ENCODE measurements around the gene DNAJC4.

DNAJC4 gene

GRCh38 chr11:64250415-64251015 is 20.2 kb downstream of the DNAJC4 start:
- no peak overlapping the region for H2BK12ac ChIP-seq (ENCODE audit: low read length in 2 of 2)
- peak overlapping the region; percentile 95 for H3K4me2 ChIP-seq (ENCODE audit: low read length, poor library complexity, severe bottlenecking)
- peak overlapping the region; percentile 93 for H4K8ac ChIP-seq (ENCODE audit: low read length)
- peak overlapping the region; percentile 60 for H2BK15ac ChIP-seq (ENCODE audit: low read depth, poor library complexity, severe bottlenecking)
- H3K9ac ChIP-seq (ENCODE audit: low read length), result peak overlapping the region; percentile 76
- peaks cover 23% of the 10 kb centered on the region for H3K79me1 ChIP-seq (replicated peaks; ENCODE audit: low read length, poor library complexity, severe bottlenecking)
- no peak overlapping the region for H2BK5ac ChIP-seq (ENCODE audit: low read depth, low read length, poor library complexity, severe bottlenecking)
- H3K23ac ChIP-seq (ENCODE audit: low read length in 2 of 2), result no peak overlapping the region
- H3K27ac ChIP-seq (ENCODE audit: low read length, poor library complexity, severe bottlenecking), result no peak overlapping the region
- peak overlapping the region; percentile 89 for H2AFZ ChIP-seq (ENCODE audit: low read depth, low read length)
- peak overlapping the region; percentile 18 to 67 for H3K18ac ChIP-seq (ENCODE audit: low read depth in 1 of 2, low read length in 2 of 2)
- 12% methylated on average over 13 of the region's 13 CpGs for WGBS
- no peak overlapping the region for H2AK5ac ChIP-seq (ENCODE audit: low read length, severe bottlenecking)
- peaks cover 9 to 17% of the 10 kb centered on the region in 2 experiments for H3K36me3 ChIP-seq (ENCODE audit: control insufficient read depth in 1 of 2, insufficient read depth in 2 of 2, low read depth in 1 of 2, low read length in 2 of 2)
- peak overlapping the region in 1 of 2 experiments; percentile 27 for H3K14ac ChIP-seq (ENCODE audit: low read length in 2 of 2)
- no peak overlapping the region for H2BK120ac ChIP-seq (ENCODE audit: low read depth, low read length)
- H4K91ac ChIP-seq (ENCODE audit: low read length), result peak overlapping the region; percentile 61
- H3K4ac ChIP-seq (ENCODE audit: low read depth in 1 of 2, low read length in 2 of 2), result peak overlapping the region in 1 of 2 experiments; percentile 43
- no peaks in the 10 kb centered on the region for H3K9me3 ChIP-seq (ENCODE audit: control insufficient read depth, low read length)
- peaks cover 37% of the 10 kb centered on the region for H3K4me1 ChIP-seq (ENCODE audit: control insufficient read depth, insufficient read depth, low read depth, low read length)
- peak; percentile 43 for DNase-seq
- peak overlapping the region; percentile 64 to 77 for H3K4me3 ChIP-seq (ENCODE audit: insufficient read depth in 1 of 2, low read depth in 1 of 2, low read length in 2 of 2)
- H3K27me3 ChIP-seq (ENCODE audit: control insufficient read depth in 1 of 2, insufficient read depth in 1 of 2, low read length in 2 of 2), result no peaks in the 10 kb centered on the region

DNA sequence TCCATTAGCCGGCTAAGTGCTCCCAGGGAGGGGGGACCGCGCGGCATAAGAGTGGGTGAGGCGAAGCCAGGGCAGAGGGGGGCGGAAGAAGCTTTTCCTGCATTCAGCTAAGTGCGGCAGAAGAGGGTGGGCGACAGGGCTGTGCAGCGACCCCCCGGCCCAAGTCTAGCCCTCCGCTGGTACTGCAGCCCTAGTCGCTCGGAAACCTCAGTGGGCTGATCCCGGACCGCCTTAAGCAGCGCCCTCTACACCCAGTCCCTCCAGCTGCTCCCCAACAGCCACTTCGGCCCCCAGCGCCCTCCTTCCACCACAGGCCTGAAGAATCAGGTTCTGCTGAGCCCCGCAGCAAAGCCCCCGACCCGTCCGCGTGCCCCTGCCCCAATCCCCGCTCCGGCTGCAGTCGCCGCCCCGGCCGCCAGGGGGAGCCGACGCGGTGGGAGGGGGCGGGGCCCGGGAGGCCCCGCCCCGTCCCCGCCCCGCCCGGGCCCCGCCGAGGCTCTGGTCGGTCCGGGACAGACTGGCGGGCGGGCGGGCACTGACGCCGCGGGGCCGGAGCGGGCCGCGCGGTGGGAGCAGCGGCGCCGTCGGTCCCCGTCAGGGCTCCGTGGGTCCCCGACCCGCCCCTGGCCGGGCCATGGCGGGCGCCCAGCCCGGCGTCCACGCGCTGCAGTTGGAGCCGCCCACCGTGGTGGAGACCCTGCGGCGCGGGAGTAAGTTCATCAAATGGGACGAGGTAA is 20.8 kb downstream of the DNAJC4 start, which contains the start of gene PLCB3:
Gene PLCB3 (plus strand): TSS at position 515 of the 737 bp plus-strand sequence. CDS start 120 bp downstream, at position 635.
- Histone ChIP-seq H3K9me3 (ENCODE audit: control insufficient read depth, low read length) (no peaks in the 10 kb centered on the region), H3K4me2 (ENCODE audit: low read length, poor library complexity, severe bottlenecking) (peak within 1 kb of the TSS; percentile 95), H2BK12ac (ENCODE audit: low read length in 2 of 2) (peak within 1 kb of the TSS; percentile 38 to 58), H3K4me1 (ENCODE audit: control insufficient read depth, insufficient read depth, low read depth, low read length) (peaks cover 35% of the 10 kb centered on the region), H3K36me3 (ENCODE audit: control insufficient read depth in 1 of 2, insufficient read depth in 2 of 2, low read depth in 1 of 2, low read length in 2 of 2) (peaks cover 15 to 24% of the 10 kb centered on the region in 2 experiments), H2BK15ac (ENCODE audit: low read depth, poor library complexity, severe bottlenecking) (peak within 1 kb of the TSS; percentile 60), H4K91ac (ENCODE audit: low read length) (peak within 1 kb of the TSS; percentile 61), H4K8ac (ENCODE audit: low read length) (peak within 1 kb of the TSS; percentile 93), H3K9ac (ENCODE audit: low read length) (peak within 1 kb of the TSS; percentile 91), H3K4ac (ENCODE audit: low read depth in 1 of 2, low read length in 2 of 2) (peak within 1 kb of the TSS; percentile 39 to 85), H3K23ac (ENCODE audit: low read length in 2 of 2) (no peak within 1 kb of the TSS), H2AK5ac (ENCODE audit: low read length, severe bottlenecking) (peak within 1 kb of the TSS; percentile 38), H3K27me3 (ENCODE audit: control insufficient read depth in 1 of 2, insufficient read depth in 1 of 2, low read length in 2 of 2) (no peaks in the 10 kb centered on the region), H2BK120ac (ENCODE audit: low read depth, low read length) (peak within 1 kb of the TSS; percentile 42), H2AFZ (ENCODE audit: low read depth, low read length) (peak within 1 kb of the TSS; percentile 89), H2BK5ac (ENCODE audit: low read depth, low read length, poor library complexity, severe bottlenecking) (no peak within 1 kb of the TSS), H3K18ac (ENCODE audit: low read depth in 1 of 2, low read length in 2 of 2) (peak within 1 kb of the TSS; percentile 40 to 71), H3K27ac (ENCODE audit: low read length, poor library complexity, severe bottlenecking) (no peak within 1 kb of the TSS), H3K4me3 (ENCODE audit: insufficient read depth in 1 of 2, low read depth in 1 of 2, low read length in 2 of 2) (peak within 1 kb of the TSS; percentile 78 to 85), H3K79me1 (replicated peaks; ENCODE audit: low read length, poor library complexity, severe bottlenecking) (peaks cover 26% of the 10 kb centered on the region), H3K14ac (ENCODE audit: low read length in 2 of 2) (peak within 1 kb of the TSS; percentile 28 to 96)
- 2% methylated on average over 39 of the region's 75 CpGs for WGBS
- peak; percentile 44 for DNase-seq

GRCh38 chr11:64251753-64252002 is 21.3 kb downstream of the DNAJC4 start:
- H2BK12ac ChIP-seq (ENCODE audit: low read length in 2 of 2), result no peak overlapping the region
- DNase-seq, result no peak
- no peak overlapping the region for H4K91ac ChIP-seq (ENCODE audit: low read length)
- H3K27me3 ChIP-seq (ENCODE audit: control insufficient read depth in 1 of 2, insufficient read depth in 1 of 2, low read length in 2 of 2), result no peaks in the 10 kb centered on the region
- peaks cover 20 to 29% of the 10 kb centered on the region in 2 experiments for H3K36me3 ChIP-seq (ENCODE audit: control insufficient read depth in 1 of 2, insufficient read depth in 2 of 2, low read depth in 1 of 2, low read length in 2 of 2)
- no peak overlapping the region for H3K23ac ChIP-seq (ENCODE audit: low read length in 2 of 2)
- no peak overlapping the region for H2BK5ac ChIP-seq (ENCODE audit: low read depth, low read length, poor library complexity, severe bottlenecking)
- WGBS, result under 1% methylated on average over 18 of the region's 18 CpGs
- peak overlapping the region; percentile 42 for H2BK120ac ChIP-seq (ENCODE audit: low read depth, low read length)
- peaks cover 37% of the 10 kb centered on the region for H3K4me1 ChIP-seq (ENCODE audit: control insufficient read depth, insufficient read depth, low read depth, low read length)
- H3K4me2 ChIP-seq (ENCODE audit: low read length, poor library complexity, severe bottlenecking), result peak overlapping the region; percentile 92
- H2BK15ac ChIP-seq (ENCODE audit: low read depth, poor library complexity, severe bottlenecking), result peak overlapping the region; percentile 28
- H3K9me3 ChIP-seq (ENCODE audit: control insufficient read depth, low read length), result no peaks in the 10 kb centered on the region
- no peak overlapping the region for H4K8ac ChIP-seq (ENCODE audit: low read length)
- H3K4ac ChIP-seq (ENCODE audit: low read depth in 1 of 2, low read length in 2 of 2), result peak overlapping the region in 1 of 2 experiments; percentile 64
- peaks cover 31% of the 10 kb centered on the region for H3K79me1 ChIP-seq (replicated peaks; ENCODE audit: low read length, poor library complexity, severe bottlenecking)
- no peak overlapping the region for H3K27ac ChIP-seq (ENCODE audit: low read length, poor library complexity, severe bottlenecking)
- H2AK5ac ChIP-seq (ENCODE audit: low read length, severe bottlenecking), result no peak overlapping the region
- H3K9ac ChIP-seq (ENCODE audit: low read length), result peak overlapping the region; percentile 91
- peak overlapping the region; percentile 78 to 85 for H3K4me3 ChIP-seq (ENCODE audit: insufficient read depth in 1 of 2, low read depth in 1 of 2, low read length in 2 of 2)
- H3K18ac ChIP-seq (ENCODE audit: low read depth in 1 of 2, low read length in 2 of 2), result peak overlapping the region; percentile 40 to 71
- peak overlapping the region; percentile 28 to 96 for H3K14ac ChIP-seq (ENCODE audit: low read length in 2 of 2)
- H2AFZ ChIP-seq (ENCODE audit: low read depth, low read length), result peak overlapping the region; percentile 29

Data from mesenchymal stem cell (in vitro differentiated cells and primary cell).